Lower leg skin (tissue), 4 donors: ENCODE data around the gene G6PC1. TPM values are rescaled to one million over a fixed set of nuclear protein-coding genes. Genes with fewer than 3 reads are reported as not detected.
"Not testable (repeated sequence)": the region's sequence is repeated elsewhere in the genome, so short reads cannot be mapped to it uniquely, and the experiment has no call there.

Source experiments
- DNase-seq, 2 donors: peaks; one replicate each; pipeline ENCODE4 v3.0.0-alpha.2; 2019; ENCODE audit warnings: low spot score in 2 of 2
- H3K4me3 ChIP-seq: fragments of 200-600 bp; sonication (generic); 2 replicates; pipeline ENCODE4 v1.5.1; 2017; ENCODE audit warnings: mild to moderate bottlenecking, low read depth; ENCODE audit not compliant: poor library complexity, severe bottlenecking
- CTCF ChIP-seq, 3 donors: fragments of 450-650 bp; IDR thresholded peaks; one replicate each; pipeline ENCODE4 v1.5.1; 2016; ENCODE audit warnings: antibody characterized with exemption in 3 of 3, mild to moderate bottlenecking in 3 of 3, moderate library complexity in 2 of 3
- POLR2A ChIP-seq, 2 donors: fragments of 450-650 bp; IDR thresholded peaks; one replicate each; pipeline ENCODE4 v1.6.1; 2016 to 2017; ENCODE audit warnings: antibody characterized with exemption in 2 of 2, mild to moderate bottlenecking in 1 of 2, moderate library complexity in 1 of 2
- WGBS, 2 donors: methylation state at CpG; one replicate each; pipeline ENCODE4 v1.1.5; 2018; 5-methylcytosine and 5-hydroxymethylcytosine counted together
- intact Hi-C: fragments of 100-400 bp; cut with DNase I; formaldehyde crosslinking; loops from one replicate; pipeline ENCODE4 v1.15.0; 2023; ENCODE audit warnings: low total_unique reads
- total RNA-seq, 4 donors: library from RNA; depleted of rRNA; stranded (reverse); fragments of >200 nt; gene quantifications; one replicate each; pipeline ENCODE4 v1.1.0, GENCODE V29; 2016

The G6PC1 gene
- total RNA-seq, 4 donors from 2014 or later = not detected

GRCh38 chr17:42898147-42898811 lies 2.3 kb upstream of the G6PC1 start:
- 89 to 90% methylated on average over 7 of the region's 7 CpGs for WGBS, 2 donors
- DNase-seq = no peak

DNA sequence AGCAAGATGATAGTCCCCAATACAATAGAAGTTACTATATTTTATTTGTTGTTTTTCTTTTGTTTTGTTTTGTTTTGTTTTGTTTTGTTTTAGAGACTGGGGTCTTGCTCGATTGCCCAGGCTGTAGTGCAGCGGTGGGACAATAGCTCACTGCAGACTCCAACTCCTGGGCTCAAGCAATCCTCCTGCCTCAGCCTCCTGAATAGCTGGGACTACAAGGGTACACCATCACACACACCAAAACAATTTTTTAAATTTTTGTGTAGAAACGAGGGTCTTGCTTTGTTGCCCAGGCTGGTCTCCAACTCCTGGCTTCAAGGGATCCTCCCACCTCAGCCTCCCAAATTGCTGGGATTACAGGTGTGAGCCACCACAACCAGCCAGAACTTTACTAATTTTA lies 618 bp upstream of the G6PC1 start:
- WGBS, 2 donors = 82 to 83% methylated on average over 3 of the region's 3 CpGs
- H3K4me3 ChIP-seq, DNase-seq, intact Hi-C loops: not testable (repeated sequence)

More at GRCh38 chr17:42898147-42898811, 2.3 kb upstream of the G6PC1 start:
- TF ChIP-seq CTCF (IDR thresholded peaks at IDR 0.05) (no peak), POLR2A (IDR thresholded peaks at IDR 0.05) (no peak)
- H3K4me3 ChIP-seq = no peak overlapping the region
- intact Hi-C loops = no loop called here

- intact Hi-C loops = no loop called here
- DNase-seq = no peak
- WGBS, 2 donors = 82 to 84% methylated on average over 10 of the region's 10 CpGs
- TF ChIP-seq CTCF (IDR thresholded peaks at IDR 0.05) (no peak), POLR2A (IDR thresholded peaks at IDR 0.05) (no peak)
- no peak overlapping the region for H3K4me3 ChIP-seq
These were observed 1.1 kb downstream of the G6PC1 start for GRCh38 chr17:42901535-42902229.

DNA sequence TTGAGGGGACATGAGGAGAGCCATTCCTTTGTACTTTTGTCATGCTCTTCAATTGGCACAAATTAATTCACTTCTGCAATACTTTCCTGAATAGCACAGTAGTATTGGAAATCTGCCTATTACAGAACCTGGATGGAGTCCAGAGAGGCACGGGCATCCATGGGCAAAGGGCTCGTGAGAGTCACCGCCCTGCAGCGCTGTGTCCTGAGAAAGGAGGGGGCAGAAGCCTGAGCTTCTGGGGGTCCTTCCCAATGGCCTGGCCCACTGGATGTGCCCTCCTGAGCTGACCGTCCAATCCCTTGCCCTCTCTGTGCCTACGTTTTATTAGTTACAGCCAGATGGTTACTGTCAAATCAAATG lies 3.5 kb downstream of the G6PC1 start:
- 60 to 70% methylated on average over 6 of the region's 6 CpGs for WGBS, 2 donors
- DNase-seq = no peak
- no peak for TF ChIP-seq POLR2A (IDR thresholded peaks at IDR 0.05)
- no peak for TF ChIP-seq CTCF (IDR thresholded peaks at IDR 0.05)
- intact Hi-C loops = no loop called here
- H3K4me3 ChIP-seq = no peak overlapping the region

DNA sequence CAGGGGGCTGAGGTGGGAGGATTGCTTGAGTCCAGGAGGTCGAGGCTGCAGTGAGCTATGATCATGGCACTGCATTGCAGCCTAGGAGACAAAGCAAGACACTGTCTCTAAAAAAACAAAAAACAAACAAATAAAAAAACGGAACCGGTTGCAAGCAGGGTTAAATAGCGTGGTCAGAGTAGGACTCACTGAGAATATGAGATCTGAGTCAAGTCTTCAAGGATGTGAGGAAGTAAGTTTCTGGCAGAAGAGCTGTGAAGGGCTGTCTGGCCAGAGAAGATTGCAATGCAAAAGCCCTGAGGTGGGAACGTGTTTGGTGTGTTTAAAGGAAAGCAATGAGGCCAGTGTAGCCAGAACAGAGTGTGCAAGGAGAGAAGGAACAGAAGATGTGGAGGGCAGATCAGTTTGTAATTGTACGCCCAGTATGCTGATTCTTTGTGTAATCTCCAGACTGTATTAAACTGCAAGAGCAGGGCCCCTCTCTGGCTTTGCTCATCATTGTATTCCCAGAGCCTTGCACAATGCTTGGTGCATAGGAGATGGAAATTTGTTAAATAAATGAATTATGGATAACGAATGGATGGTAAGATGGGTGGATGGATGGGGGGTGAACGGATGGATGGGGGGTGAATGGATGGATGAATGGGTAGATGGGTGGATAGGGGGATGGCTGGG lies 6.3 kb downstream of the G6PC1 start:
- no peak for DNase-seq
- H3K4me3 ChIP-seq = no peak overlapping the region
- 71 to 77% methylated on average over 8 of the region's 8 CpGs for WGBS, 2 donors
- TF ChIP-seq CTCF (IDR thresholded peaks at IDR 0.05) (no peak), POLR2A (IDR thresholded peaks at IDR 0.05) (no peak)
- intact Hi-C loops = no loop called here
